Activated T-cell treated with anti-CD3 and anti-CD28 coated beads for 48 hours (primary cell): ENCODE data around the gene SEPSECS.

ENCODE experiments used
- DNase-seq: peaks from one replicate; pipeline ENCODE4 v3.0.0-alpha.2; 2020; ENCODE audit warnings: low read depth

Gene SEPSECS

GRCh38 chr4:25080571-25080970 is 79.7 kb downstream of the SEPSECS start:
- DNase-seq: no peak

DNA sequence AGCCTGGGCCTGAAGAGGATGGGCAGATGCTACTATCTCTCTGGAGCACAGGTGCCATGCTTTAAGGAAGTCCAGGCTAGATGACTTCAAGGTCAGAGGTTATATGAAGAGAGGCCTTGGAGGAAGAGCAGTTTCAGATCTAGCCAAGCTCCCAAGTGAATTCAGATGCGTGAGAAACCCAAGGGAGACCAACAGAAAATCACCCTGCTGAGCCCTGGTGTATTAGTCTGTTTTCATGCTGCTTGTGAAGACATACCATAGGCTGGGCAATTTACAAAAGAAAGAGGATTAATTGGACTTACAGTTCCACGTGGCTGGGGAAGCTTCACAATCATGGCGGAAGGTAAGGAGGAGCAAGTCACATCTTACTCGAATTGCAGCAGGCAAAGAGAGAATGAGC is 81.7 kb downstream of the SEPSECS start:
- DNase-seq: no peak

GRCh38 chr4:25076625-25077398 is 83.4 kb downstream of the SEPSECS start:
- no peak for DNase-seq

- DNase-seq: no peak
Observed at GRCh38 chr4:25075851-25076250, 84.4 kb downstream of the SEPSECS start.

DNA sequence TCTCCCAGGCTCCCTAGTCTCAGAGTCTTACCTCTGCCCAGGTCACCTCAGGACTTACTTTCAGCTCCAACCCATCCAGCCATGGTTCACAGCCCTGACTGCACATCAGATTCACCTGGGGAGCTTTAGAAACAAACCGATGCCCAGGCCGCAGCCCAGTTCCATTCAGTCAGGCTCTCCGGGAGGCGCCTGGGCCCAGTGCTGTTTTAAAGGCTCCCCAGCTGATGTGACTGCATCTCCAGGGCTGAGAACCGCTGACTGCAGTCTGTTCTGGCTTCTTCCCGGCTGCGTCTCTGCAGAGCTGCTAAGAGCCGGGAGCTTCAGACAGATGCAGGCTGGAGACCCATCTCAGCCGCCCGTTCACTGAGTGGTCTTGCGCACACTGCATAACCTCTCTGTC is 85.1 kb downstream of the SEPSECS start:
- DNase-seq: no peak

DNA sequence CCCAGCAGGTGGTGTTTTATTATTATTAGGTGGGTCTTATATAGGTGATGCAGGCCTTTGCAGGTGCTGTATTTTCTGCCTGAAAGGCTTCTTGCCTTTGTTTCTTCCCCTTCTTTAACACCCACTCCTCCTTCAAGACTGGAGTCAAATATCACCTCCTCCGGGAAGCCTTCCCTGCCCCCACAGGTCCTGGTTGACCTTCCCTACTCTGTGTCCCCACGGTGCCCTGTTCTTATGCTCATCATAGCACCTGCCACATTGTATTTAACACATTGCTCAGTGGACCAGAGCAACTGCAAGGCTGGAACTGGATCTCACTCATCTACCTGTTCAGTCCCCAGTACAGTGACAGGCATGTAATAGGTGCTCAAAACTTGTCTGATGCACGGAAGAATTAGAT is 89.7 kb downstream of the SEPSECS start:
- DNase-seq: no peak
